ENCODE results near the gene RAB1B.

RAB1B gene

GRCh38 chr11:66322732-66323427 lies 54.4 kb downstream of the RAB1B start:
- no peak for DNase-seq (ENCODE audit: low read depth in 2 of 2)

- DNase-seq (ENCODE audit: low read depth in 2 of 2) = no peak
These were observed 55.2 kb downstream of the RAB1B start for GRCh38 chr11:66323684-66324083.

GRCh38 chr11:66324664-66325063 lies 56.2 kb downstream of the RAB1B start:
- no peak for DNase-seq (ENCODE audit: low read depth in 2 of 2)

GRCh38 chr11:66325263-66325671 lies 56.8 kb downstream of the RAB1B start:
- no peak for DNase-seq (ENCODE audit: low read depth in 2 of 2)

GRCh38 chr11:66326261-66327111 lies 58.0 kb downstream of the RAB1B start:
- DNase-seq (ENCODE audit: low read depth in 2 of 2) = no peak
